ENCODE results near the gene PCDH9. TPM values are rescaled to one million over a fixed set of nuclear protein-coding genes. Genes with fewer than 3 reads are reported as not detected.

PCDH9 gene
- total RNA-seq, 1 donor from 2014 or later, result 52.7 TPM

GRCh38 chr13:66469745-66470144 is 760.4 kb downstream of the PCDH9 start:
- no peak for DNase-seq (ENCODE audit: low spot score)

- DNase-seq (ENCODE audit: low spot score), result no peak
Observed at GRCh38 chr13:66468656-66469055, 761.5 kb downstream of the PCDH9 start.

GRCh38 chr13:66462187-66462586 is 767.9 kb downstream of the PCDH9 start:
- DNase-seq (ENCODE audit: low spot score), result no peak

- DNase-seq (ENCODE audit: low spot score), result peak; percentile 21
Observed at GRCh38 chr13:66461021-66461420, 769.1 kb downstream of the PCDH9 start.

DNA sequence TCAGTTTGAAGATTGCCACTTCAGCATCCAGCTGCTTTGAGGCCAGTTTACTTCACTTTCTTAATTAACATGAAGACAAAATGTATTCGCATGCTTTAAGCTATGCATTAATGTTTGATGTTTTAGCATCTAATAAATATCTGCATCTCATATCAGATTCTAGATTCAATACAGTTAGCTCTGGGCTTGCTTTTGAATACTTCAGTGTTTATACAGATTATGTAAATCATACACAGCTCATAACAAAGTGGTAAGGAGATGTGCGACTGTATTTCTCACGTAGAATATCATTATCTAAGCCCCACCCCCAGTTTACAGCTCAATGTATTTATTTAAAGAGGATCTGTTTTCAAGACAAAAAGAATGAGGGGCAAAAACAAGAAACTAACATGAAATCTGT is 770.5 kb downstream of the PCDH9 start:
- DNase-seq (ENCODE audit: low spot score), result no peak

GRCh38 chr13:66459143-66459542 is 771.0 kb downstream of the PCDH9 start:
- no peak for DNase-seq (ENCODE audit: low spot score)

DNA sequence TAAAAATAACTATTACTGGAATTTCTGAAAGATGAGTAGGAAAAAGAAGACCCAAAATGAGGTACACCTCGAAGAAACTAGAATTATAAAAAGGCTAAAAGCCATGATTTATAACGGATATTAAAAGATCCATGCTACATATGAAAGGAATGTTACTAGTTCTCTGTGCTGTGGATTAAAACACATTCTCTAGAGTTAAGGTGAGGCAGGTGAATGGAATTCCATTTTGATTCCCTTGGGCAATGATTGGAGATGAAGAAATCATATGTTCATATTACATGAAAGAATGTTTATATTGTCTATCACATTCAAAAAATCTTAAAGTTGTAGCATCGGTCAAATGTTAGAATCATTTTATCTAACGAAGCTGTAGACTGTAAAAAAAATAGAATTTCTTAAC is 783.7 kb downstream of the PCDH9 start:
- DNase-seq (ENCODE audit: low spot score), result no peak

DNA sequence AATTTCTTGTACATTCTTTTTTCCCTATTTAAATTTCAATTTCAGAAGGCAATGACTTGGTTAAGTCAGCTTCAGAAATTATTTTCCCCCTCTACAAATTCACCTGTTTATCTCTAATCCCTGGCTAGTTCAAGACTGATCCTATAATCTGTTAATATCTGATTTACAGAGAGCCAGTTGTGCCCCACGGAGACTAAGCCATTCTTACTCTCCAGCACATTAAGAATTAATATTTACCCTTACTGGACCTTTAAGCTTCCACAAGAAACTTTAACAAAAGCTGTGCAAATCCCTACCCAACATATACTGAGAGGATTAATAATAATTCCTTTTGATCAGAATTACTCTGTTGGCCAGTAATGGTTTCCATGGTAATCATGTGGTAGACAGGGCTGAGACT is 786.2 kb downstream of the PCDH9 start:
- no peak for DNase-seq (ENCODE audit: low spot score)

- no peak for DNase-seq (ENCODE audit: low spot score)
Observed at GRCh38 chr13:66440938-66441337, 789.2 kb downstream of the PCDH9 start.

DNA sequence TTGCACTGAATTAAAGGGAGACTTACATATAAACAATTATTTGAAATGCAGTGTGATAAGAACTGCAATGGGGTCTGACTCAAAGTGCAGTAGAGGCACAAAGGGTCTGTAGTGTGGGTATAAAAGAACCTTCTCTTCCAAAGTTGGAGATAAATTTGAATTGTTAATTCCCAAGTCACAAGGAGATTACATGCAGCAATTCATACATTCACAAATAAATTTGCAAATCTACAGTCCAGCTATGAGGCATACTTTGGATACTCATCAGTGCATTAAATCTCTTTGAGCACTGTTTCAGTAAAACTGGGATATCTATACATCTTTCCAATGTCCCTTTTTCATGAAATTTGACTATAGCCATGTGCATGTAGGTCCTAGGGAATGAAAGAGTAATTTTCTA is 799.4 kb downstream of the PCDH9 start:
- no peak for DNase-seq (ENCODE audit: low spot score)

GRCh38 chr13:66430269-66430668 is 799.9 kb downstream of the PCDH9 start:
- no peak for DNase-seq (ENCODE audit: low spot score)

GRCh38 chr13:66429156-66429555 is 801.0 kb downstream of the PCDH9 start:
- DNase-seq (ENCODE audit: low spot score), result no peak

DNA sequence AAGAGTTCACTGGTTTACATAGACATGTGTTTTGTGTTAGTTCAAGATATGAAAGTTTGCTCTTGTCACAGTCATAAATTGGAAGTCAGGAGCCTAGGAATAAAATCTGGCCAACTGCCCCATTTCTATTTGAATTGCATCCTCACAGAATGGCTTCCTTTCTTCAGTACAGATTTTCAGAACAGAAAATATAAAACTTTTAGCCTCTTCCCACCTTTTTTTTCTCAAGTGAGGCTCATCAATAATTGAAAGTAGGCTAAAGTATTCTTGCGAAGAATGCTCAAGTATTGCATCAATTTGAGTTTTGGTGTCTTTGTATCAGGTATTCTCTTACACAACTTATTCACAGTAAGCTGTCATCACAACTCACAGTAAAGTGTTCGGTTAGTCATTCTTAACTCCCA is 802.7 kb downstream of the PCDH9 start:
- DNase-seq (ENCODE audit: low spot score), result no peak

DNA sequence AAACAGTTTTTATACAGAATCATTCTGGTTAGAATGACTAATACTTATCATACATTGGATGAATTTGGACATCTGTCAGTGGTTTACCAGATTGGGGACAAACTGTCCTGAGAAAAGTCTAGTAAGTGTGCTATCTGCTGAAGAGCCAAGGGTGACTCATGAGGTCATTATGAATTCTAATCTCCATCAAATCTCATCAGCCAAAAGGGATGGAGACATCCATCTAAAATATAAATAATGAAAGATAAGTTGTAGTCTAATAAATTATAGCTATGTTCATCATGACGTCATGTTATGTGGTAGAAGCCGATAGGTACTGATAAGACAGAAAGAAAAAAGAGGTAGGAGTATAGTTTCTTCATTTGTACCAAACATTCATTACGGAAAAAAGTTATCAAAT is 804.4 kb downstream of the PCDH9 start:
- no peak for DNase-seq (ENCODE audit: low spot score)

- DNase-seq (ENCODE audit: low spot score), result peak; percentile 13
Observed at GRCh38 chr13:66424422-66424821, 805.7 kb downstream of the PCDH9 start.

GRCh38 chr13:66415444-66415843 is 814.7 kb downstream of the PCDH9 start:
- DNase-seq (ENCODE audit: low spot score), result no peak

- peak; percentile 5 for DNase-seq (ENCODE audit: low spot score)
Observed at GRCh38 chr13:66414066-66414800, 815.9 kb downstream of the PCDH9 start.

- no peak for DNase-seq (ENCODE audit: low spot score)
Observed at GRCh38 chr13:66410314-66410713, 819.8 kb downstream of the PCDH9 start.

- no peak for DNase-seq (ENCODE audit: low spot score)
Observed at GRCh38 chr13:66409542-66409941, 820.6 kb downstream of the PCDH9 start.

GRCh38 chr13:66407128-66407527 is 823.0 kb downstream of the PCDH9 start:
- no peak for DNase-seq (ENCODE audit: low spot score)

DNA sequence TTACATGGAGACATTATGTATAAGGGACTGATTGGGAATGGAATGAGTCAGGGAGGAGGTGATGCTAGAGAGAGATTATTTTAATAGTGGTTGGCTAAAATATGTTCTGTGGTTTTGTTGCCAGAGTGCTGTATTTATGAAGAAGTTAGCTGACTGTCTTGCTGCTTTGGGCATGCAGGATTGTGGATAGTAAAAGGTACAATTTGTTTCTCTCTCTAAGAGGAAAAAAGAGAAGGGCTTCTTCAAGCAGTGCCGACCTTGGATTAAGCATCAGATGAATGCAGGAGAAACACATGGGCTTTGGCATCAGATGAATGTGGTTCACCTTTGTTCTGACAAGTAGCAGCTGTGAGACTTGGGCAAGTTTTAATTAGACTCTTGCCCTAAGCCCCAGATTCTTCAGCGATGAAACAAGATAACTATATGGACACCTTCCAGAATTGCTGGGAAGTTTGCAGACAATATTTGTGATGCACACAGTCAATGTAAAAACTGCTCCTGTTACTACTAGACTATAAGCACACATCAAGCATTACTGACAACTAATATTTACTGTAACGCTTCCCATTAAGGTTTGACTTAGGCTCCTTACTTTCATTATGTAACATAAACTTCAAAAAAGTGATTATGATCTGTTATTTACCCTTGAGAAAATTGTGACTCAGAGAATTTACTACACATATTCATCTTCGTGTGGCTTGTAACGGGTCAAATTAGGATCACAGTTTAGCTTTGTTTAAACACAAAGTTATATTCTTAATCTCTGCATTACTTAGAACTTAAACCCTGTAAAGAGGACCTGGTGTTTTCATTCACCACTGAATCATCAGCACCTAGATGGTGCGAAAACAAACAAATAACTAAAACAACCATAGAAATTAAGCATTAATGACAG is 824.0 kb downstream of the PCDH9 start:
- DNase-seq (ENCODE audit: low spot score), result peak; percentile 15

GRCh38 chr13:66402546-66402945 is 827.6 kb downstream of the PCDH9 start:
- no peak for DNase-seq (ENCODE audit: low spot score)

DNA sequence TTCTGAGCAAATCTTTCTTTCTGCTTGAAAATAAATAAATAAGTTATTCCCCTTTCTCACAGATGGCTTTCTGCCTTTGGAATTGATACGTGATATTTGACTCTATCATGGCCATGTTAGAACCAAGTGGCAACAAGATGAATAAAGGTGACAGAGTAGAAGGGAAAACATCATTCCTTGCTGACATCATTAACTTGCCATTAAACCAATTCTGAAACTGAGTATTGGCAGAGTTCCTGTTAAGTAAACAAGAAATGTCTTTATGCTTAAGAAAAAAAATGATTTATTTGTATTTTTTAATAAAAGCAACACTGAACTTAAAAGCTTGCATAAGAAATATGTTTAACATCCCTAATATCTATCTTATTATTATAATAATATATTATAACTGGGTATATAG is 828.1 kb downstream of the PCDH9 start:
- DNase-seq (ENCODE audit: low spot score), result no peak

Data from umbilical cord (tissue), 2 donors.